Common myeloid progenitor, CD34-positive (primary cell): ENCODE measurements around the gene TRNT1. TPM values are rescaled to one million over a fixed set of nuclear protein-coding genes. Genes with fewer than 3 reads are reported as not detected.

ENCODE experiments used
- CTCF ChIA-PET: fragments of 350-600 bp; sonication (Branson Sonifier 250); formaldehyde crosslinking; loops from one replicate; lab custom pipeline; 2021; ENCODE audit warnings: antibody characterized with exemption; lab: Charles Lee
- POLR2A ChIA-PET: fragments of 350-600 bp; sonication (Branson Sonifier 250); formaldehyde crosslinking; loops from one replicate; lab custom pipeline; 2021; ENCODE audit warnings: antibody characterized with exemption; lab: Charles Lee
- DNase-seq, 3 donors: peaks; one replicate each; pipeline versions ENCODE4 v3.0.0 to v3.0.0-alpha.2; 2013
- H3K27ac ChIP-seq, 2 experiments: 1 replicate in 1 of 2; 2 replicates in 1 of 2; pipeline ENCODE4 v1.7.0; 2013; ENCODE audit warnings: inconsistent platforms in 2 of 2, low read length in 2 of 2, mild to moderate bottlenecking in 2 of 2, low read depth in 1 of 2, moderate library complexity in 1 of 2; ENCODE audit not compliant: severe bottlenecking in 2 of 2, insufficient read depth in 1 of 2, poor library complexity in 1 of 2
- H3K27me3 ChIP-seq, 5 experiments: replicated peaks in 2 of 5; 1 replicate in 3 of 5; 2 replicates in 2 of 5; pipeline versions ENCODE4 v1.6.1 to v1.7.0; 2013; ENCODE audit warnings: low read length in 4 of 5, mild to moderate bottlenecking in 2 of 5, moderate library complexity in 2 of 5, inconsistent platforms in 1 of 5; ENCODE audit not compliant: insufficient read depth in 5 of 5, control insufficient read depth in 4 of 5
- H3K36me3 ChIP-seq, 4 experiments: 1 replicate in 2 of 4; 2 replicates in 2 of 4; pipeline versions ENCODE4 v1.6.1 to v1.7.0; 2013; ENCODE audit warnings: low read length in 3 of 4, control low read depth in 1 of 4, mild to moderate bottlenecking in 1 of 4; ENCODE audit not compliant: control insufficient read depth in 4 of 4, insufficient read depth in 4 of 4
- H3K4me1 ChIP-seq, 4 experiments: 1 replicate in 3 of 4; 2 replicates in 1 of 4; pipeline versions ENCODE4 v1.6.1 to v1.7.1; 2013; ENCODE audit warnings: low read length in 3 of 4, mild to moderate bottlenecking in 3 of 4, control low read depth in 1 of 4, inconsistent platforms in 1 of 4, moderate library complexity in 1 of 4; ENCODE audit not compliant: control insufficient read depth in 4 of 4, insufficient read depth in 4 of 4; ENCODE audit errors: control extremely low read depth in 1 of 4
- H3K4me3 ChIP-seq, 7 experiments: 1 replicate in 4 of 7; 2 replicates in 3 of 7; pipeline versions ENCODE4 v1.5.1 to v1.7.0; 2013; ENCODE audit warnings: mild to moderate bottlenecking in 7 of 7, low read length in 6 of 7, moderate library complexity in 6 of 7, inconsistent platforms in 2 of 7, low read depth in 2 of 7, control low read depth in 1 of 7; ENCODE audit not compliant: insufficient read depth in 4 of 7, control insufficient read depth in 1 of 7; ENCODE audit errors: extremely low read depth in 1 of 7
- H3K9me3 ChIP-seq, 5 experiments: 1 replicate in 4 of 5; 2 replicates in 1 of 5; pipeline versions ENCODE4 v1.6.1 to v1.7.1; 2013; ENCODE audit warnings: low read length in 4 of 5, mild to moderate bottlenecking in 2 of 5, inconsistent platforms in 1 of 5, low read depth in 1 of 5, moderate library complexity in 1 of 5; ENCODE audit not compliant: control insufficient read depth in 4 of 5, insufficient read depth in 2 of 5; ENCODE audit errors: control extremely low read depth in 1 of 5
- WGBS: methylation state at CpG from one replicate; pipeline ENCODE4 v1.1.5; 2013; ENCODE audit not compliant: insufficient coverage; 5-methylcytosine and 5-hydroxymethylcytosine counted together
- polyA plus RNA-seq: library from polyadenylated mRNA; unstranded; fragments of 120-200 nt; gene quantifications from one replicate; pipeline ENCODE4 v1.2.1, GENCODE V29; 2013

Gene TRNT1
- 26.1 TPM for polyA plus RNA-seq

- Histone ChIP-seq H3K36me3 (peaks cover 12 to 29% (median 21%) of the 10 kb centered on the region in 4 experiments), H3K9me3 (peaks cover 0 to 2% (median 0%) of the 10 kb centered on the region in 5 experiments), H3K27ac (peak within 1 kb of the TSS; percentile 85 to 94), H3K27me3 (no peaks in the 10 kb centered on the region), H3K4me1 (peaks cover 8 to 18% (median 16%) of the 10 kb centered on the region in 4 experiments), H3K4me3 (peak within 1 kb of the TSS; percentile 69 to 91 (median 80))
- 0% methylated on average over 63 of the region's 100 CpGs for WGBS
- DNase-seq, result peak; percentile 96 to 98 (median 97)
- CTCF ChIA-PET, result no interaction called here
- POLR2A ChIA-PET, result no interaction called here
Measured at GRCh38 chr3:3126477-3127431, at the start of gene TRNT1. TSS of gene TRNT1 (plus strand) at chr3:3126940. CDS start at chr3:3129041, 2,101 bp downstream.

GRCh38 chr3:3080309-3080708, 46.4 kb upstream of the TRNT1 start:
- Histone ChIP-seq H3K27ac (no peak overlapping the region), H3K27me3 (peaks cover 0 to 4% (median 0%) of the 10 kb centered on the region in 5 experiments), H3K4me1 (no peaks in the 10 kb centered on the region), H3K4me3 (no peak overlapping the region), H3K36me3 (no peaks in the 10 kb centered on the region), H3K9me3 (no peaks in the 10 kb centered on the region)
- POLR2A ChIA-PET, result no interaction called here
- WGBS, result 95% methylated on average over 3 of the region's 5 CpGs
- CTCF ChIA-PET, result interaction anchor here (1.0 kb wide), 1 partner anchor 15 kb away, joined by 3 read pairs; no protein-coding TSS in a partner anchor
- DNase-seq, result no peak

GRCh38 chr3:3081381-3082233, 45.1 kb upstream of the TRNT1 start:
- POLR2A ChIA-PET, result no interaction called here

GRCh38 chr3:3082234-3082924, 44.4 kb upstream of the TRNT1 start:
- H3K4me3 ChIP-seq, result no peak overlapping the region
- H3K27me3 ChIP-seq, result peaks cover 0 to 4% (median 0%) of the 10 kb centered on the region in 5 experiments
- H3K4me1 ChIP-seq, result peaks cover 0 to 2% (median under 1%) of the 10 kb centered on the region in 4 experiments
- CTCF ChIA-PET, result no interaction called here
- WGBS, result 82% methylated on average over 1 of the region's 2 CpGs
- H3K27ac ChIP-seq, result no peak overlapping the region
- POLR2A ChIA-PET, result no interaction called here
- no peak for DNase-seq
- H3K9me3 ChIP-seq, result no peaks in the 10 kb centered on the region
- no peaks in the 10 kb centered on the region for H3K36me3 ChIP-seq

More at GRCh38 chr3:3081381-3082233, 45.1 kb upstream of the TRNT1 start:
- CTCF ChIA-PET, result no interaction called here
- peak in 2 of 3 donors; percentile 6 to 12 for DNase-seq
- no peak overlapping the region for H3K27ac ChIP-seq
- peaks cover 0 to 2% (median under 1%) of the 10 kb centered on the region in 4 experiments for H3K4me1 ChIP-seq
- no peak overlapping the region for H3K4me3 ChIP-seq
- H3K36me3 ChIP-seq, result no peaks in the 10 kb centered on the region
- no peaks in the 10 kb centered on the region for H3K9me3 ChIP-seq
- WGBS, result 85% methylated on average over 6 of the region's 9 CpGs
- H3K27me3 ChIP-seq, result peaks cover 0 to 4% (median 0%) of the 10 kb centered on the region in 5 experiments

- H3K27me3 ChIP-seq, result peaks cover 0 to 1% (median 0%) of the 10 kb centered on the region in 5 experiments
- H3K4me3 ChIP-seq, result no peak overlapping the region
- ChIA-PET CTCF (no interaction called here), POLR2A (no interaction called here)
- H3K27ac ChIP-seq, result no peak overlapping the region
- WGBS, result 93% methylated on average over 3 of the region's 3 CpGs
- no peak for DNase-seq
- peaks cover 0 to 2% (median under 1%) of the 10 kb centered on the region in 4 experiments for H3K4me1 ChIP-seq
- H3K36me3 ChIP-seq, result no peaks in the 10 kb centered on the region
- no peaks in the 10 kb centered on the region for H3K9me3 ChIP-seq
Measured at GRCh38 chr3:3084890-3085289, 41.9 kb upstream of the TRNT1 start.

- Histone ChIP-seq H3K4me1 (peaks cover 0 to 2% (median under 1%) of the 10 kb centered on the region in 4 experiments), H3K27ac (no peak overlapping the region), H3K9me3 (no peaks in the 10 kb centered on the region), H3K4me3 (no peak overlapping the region), H3K27me3 (peaks cover 0 to 1% (median 0%) of the 10 kb centered on the region in 5 experiments), H3K36me3 (no peaks in the 10 kb centered on the region)
- DNase-seq, result no peak
- ChIA-PET CTCF (no interaction called here), POLR2A (no interaction called here)
- 72% methylated on average over 6 of the region's 6 CpGs for WGBS
Measured at GRCh38 chr3:3085782-3086181, 41.0 kb upstream of the TRNT1 start.
